NCI-H748 (cell line): ENCODE measurements around the gene ZBTB8OS.
"Not testable (repeated sequence)": the region's sequence is repeated elsewhere in the genome, so short reads cannot be mapped to it uniquely, and the experiment has no call there.

Source experiments
- DNase-seq: peaks from one replicate; lab custom pipeline; 2025; ENCODE audit not compliant: unreplicated experiment; lab: John Stamatoyannopoulos, UW

Gene ZBTB8OS

DNA sequence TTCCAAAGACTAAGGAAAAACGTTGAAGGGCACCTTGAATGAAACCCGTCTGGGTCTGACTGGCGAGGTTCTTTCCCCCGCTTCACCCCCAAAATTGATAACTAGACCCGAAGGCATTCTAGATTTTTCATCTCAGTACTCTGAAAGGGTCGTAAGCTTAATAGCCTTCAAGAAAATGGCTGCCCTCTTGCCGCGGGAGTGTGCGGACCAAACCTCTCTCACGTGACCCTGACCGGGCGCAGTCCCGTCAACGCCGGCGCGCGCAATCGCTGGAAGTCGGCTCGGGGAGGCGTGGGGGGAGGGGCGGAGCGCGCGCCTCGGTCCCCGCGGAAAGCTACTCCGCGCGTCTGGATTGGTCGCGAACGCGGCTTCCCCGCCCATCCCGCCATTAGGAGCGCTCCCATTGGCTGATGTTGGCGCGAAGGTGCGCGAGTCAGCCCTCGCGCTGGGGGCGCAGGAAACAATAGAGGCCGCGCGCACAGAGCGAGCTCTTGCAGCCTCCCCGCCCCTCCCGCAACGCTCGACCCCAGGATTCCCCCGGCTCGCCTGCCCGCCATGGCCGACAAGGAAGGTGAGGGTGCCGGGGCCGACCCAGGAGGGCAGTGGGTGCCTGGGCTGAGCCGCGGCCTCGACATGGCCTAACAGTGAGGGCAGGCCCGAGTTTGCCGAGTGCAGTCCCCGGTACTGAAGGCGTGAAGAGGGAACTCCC lies 556 bp upstream of the ZBTB8OS start, which contains the start of gene RBBP4:
Gene RBBP4, plus strand, starts transcription at position 457 of the 709 bp plus-strand sequence. Its CDS starts 99 bp downstream, at position 556.
- DNase-seq = peak; percentile 97

DNA sequence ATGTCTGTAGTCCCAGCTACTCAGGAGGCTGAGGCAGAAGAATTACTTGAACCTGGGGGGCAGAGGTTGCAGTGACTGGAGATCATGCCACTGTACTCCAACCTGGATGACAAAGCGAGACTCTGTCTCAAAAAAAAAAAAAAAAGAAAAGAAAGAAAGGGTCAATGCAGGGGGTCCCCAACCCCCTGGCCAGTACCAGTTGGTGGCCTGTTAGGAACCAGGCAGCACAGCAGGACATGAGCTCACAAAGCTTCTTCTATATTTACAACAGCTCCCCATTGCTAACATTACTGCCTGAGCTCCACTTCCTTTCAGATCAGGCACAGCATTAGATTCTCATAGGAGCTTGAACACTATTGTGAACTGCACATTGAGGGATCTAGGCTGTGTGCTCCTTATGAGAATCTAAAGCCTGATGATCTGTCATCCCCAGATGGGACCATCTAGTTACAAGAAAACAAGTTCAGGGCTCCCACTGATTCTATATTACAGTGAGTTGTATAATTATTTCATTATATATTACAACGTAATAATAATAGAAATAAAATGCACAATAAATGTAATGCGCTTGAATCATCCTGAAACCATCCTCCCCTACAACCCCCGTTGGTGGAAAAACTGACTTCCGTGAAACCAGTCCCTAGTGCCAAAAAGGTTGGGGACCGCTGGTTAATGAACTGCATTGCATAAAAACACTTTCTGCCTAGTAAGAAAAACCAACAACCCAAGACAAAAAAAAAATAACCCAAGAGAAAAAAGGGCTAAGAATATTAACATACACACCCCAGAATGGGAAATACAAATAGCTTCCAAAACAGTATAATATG lies 2.8 kb downstream of the ZBTB8OS start:
- DNase-seq = no peak

DNA sequence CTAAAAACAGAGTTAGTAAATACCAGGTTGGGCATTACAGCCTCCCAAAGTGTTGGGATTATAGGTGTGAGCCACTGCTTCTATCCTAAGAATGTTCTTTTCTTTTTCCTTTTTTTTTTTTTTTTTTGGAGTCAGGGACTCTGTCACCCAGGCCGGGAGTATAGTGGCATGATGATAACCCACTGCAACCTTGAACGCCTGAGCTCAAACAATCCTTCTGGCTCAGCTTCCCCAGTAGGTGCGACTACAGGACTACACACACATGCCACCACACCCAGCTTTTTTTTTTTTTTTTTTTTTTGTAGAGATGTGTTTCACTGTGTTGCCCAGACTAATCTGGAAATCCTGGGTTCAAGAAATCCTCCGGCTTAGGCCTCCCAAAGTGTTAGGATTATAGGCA lies 5.9 kb downstream of the ZBTB8OS start:
- no peak for DNase-seq

DNA sequence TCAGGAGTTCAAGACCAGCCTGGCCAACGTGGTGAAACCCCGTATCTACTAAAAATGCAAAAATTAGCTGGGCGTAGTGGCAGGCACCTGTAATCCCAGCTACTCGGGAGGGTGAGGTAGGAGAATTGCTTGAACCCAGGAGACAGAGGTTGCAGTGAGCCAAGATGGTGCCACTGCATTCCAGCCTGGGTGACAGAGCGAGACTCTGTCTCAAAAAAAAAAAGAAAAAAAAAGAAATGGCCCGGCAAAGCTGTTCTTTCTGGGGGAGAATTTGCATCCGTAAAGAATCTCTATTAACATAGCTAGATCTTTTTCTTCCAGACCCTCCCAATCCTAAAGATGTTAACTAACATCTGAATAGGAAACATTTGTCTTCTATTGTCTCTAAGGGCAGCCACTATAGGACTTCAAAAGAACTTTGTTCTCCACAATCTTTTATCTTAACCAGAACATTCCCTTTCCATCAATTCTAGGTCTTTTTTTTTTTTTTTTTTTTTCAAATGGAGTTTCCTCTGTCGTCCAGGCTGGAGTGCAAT lies 8.0 kb downstream of the ZBTB8OS start:
- not testable (repeated sequence) for DNase-seq

DNA sequence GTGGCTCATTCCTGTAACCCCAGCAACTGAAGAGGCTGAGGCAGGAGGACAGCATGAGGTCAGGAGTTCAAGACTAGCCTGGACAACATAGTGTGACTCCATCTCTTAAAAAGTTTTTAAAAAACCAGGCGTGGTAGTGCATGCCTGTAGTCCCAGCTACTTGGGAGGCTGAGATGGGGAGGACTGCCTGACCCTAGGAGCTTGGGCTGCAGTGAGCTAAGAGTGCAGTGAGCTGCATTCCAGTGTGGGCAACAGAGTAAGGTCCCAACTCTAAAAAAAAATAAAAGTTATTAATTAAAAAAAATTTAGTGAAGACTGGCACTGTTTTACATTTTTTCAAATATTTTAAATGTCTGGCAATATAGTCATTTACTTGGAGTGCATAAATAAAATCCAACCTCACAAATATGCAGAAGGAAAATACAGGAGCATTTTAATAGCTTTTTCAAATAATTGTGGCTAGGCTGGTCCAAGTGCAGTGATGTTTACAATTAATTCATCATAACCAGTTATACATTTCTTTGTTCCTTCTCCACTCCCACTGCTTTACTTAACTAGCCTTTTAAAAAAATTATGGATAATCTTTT lies 10.8 kb downstream of the ZBTB8OS start:
- DNase-seq = no peak

DNA sequence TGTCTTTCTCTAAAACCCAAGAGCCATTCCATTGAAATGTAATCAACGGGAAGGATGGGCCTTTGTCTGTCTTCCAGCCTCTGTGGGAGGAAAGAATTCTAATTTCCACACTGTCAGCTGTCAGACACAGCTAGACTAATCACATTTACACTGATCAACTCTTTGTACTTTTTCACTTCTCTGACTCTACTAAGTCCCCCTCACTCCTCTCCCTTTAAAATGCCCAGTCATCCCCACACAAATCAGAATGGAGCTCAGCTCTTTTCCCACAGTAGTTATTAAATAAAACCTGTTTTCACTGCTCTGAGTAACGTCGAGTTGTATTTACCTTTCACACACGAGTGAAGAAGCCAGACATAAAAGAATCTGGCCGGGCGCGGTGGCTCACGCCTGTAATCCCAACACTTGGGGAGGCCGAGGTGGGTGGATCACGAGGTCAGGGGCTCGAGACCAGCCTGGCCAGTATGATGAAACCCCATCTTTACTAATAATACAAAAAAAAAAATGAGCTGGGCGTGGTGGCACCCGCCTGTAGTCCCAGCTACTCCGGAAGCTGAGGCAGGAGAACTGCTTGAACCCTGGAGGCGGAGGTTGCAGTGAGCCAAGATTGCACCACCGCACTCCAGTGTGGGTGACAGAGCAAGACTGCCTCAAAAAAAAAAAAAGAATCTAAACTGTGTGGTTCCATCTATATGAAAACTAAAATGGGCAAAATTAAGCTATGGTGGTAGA lies 13.3 kb downstream of the ZBTB8OS start:
- no peak for DNase-seq

DNA sequence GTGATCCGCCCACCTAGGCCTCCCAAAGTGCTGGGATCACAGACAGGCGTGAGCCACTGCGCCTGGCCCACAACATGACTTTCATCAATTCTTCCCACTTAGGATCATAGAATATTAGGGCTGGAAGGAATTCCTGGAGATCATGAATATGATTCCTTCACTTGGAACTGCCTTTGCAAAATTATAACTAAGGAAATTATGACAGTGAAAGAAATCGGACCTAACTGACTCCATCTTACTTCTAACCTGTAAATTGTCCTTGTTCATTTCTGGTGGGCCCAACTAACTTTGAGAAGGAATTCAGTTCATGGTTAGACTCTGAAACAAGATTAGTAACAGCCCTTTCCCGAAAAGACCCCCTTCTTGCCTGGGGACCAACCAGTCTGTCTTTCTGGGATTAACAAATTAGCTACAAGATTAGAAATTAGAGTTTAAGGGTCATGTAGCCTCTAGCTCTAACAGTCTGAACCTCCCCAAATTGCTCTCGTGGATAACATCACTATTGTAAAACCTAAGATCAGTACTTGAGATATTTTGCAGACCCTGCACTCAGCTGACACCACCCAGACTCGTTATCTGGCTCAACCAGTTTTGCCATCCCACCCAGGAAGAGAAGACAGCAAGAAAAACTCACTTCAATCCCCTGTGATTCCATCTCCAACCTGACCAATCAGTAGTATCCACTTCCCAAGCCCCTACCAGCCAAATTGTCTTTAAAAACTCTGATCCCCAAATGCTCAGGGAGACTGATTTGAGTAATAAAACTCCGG lies 14.7 kb downstream of the ZBTB8OS start:
- no peak for DNase-seq

DNA sequence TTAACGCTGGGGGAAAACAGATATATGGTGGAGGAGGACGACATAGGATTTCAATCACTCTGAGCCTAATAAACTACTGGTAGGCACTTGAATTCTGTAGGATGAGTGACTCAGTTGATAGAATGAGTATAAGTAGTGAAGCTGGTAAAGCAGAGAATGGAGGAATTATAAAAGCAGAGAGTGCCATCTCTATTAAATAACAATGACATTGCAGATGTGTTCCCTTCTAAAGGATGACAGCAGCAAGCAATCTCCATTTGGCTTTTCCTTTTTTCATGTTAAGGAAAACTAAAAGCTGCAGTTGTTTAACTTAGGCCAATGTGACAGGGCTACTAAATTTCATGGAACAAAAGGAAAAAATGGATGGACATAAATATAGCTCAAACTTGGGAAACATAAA lies 17.5 kb downstream of the ZBTB8OS start:
- DNase-seq = no peak

DNA sequence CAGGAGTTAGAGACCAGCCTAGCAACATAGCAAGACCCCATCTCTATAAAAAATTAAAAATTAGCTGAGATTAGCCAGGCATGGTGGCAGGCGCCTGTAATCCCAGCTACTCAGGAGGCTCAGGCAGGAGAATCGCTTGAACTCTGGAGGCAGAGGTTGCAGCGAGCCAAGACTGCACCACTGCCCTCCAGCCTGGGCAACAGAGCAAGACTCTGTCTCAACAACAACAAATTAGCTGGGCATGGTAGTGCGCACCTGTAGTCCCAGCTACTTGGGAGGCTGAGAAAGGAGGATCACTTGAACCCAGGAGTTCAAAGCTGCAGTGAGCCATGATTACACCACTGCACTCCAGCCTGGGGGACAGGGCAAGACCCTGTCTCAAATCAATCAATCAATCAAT lies 20.2 kb downstream of the ZBTB8OS start:
- DNase-seq = not testable (repeated sequence)

DNA sequence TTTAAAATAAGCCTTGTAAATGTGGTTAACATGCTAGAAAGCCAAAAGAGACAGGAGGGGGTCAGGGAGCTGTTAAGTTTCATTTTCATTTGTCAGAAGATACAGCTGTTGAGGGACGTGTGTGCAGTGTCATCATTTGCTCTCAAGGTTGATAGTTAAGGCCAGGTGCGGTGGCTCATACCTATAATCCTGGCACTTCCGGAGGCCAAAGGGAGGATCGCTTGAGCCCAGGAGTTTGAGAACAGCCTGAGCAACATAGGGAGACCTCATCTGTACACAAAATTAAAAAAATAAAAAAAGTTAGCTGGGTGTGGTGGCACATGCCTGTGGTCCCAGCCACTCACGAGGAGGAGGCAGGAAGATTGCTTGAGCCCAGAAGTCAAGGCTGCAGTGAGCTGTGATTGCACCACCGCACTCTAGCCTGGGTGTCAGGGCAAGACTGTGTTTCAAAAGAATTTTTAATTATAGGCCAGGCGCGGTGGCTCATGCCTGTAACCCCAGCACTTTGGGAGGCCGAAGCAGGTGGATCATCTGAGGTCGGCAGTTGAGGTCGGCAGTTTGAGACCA lies 22.7 kb downstream of the ZBTB8OS start:
- no peak for DNase-seq

DNA sequence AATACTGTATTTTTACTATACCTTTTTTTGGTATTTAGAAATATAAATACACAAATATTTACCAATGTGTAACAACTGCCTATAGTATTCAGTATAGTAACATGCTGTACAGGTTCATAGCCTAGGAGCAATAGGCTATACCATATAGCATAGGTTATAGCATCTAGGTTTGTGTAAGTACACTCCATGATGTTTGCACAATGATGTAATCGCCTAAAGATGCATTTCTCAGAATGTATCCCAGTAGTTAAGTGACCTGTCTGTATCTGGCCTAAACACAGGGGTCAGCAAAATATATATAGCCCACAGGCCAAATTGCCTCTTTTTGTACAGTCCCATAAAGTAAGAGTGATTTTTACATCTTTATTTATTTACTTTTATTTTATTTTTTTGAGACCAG lies 24.2 kb downstream of the ZBTB8OS start:
- no peak for DNase-seq

DNA sequence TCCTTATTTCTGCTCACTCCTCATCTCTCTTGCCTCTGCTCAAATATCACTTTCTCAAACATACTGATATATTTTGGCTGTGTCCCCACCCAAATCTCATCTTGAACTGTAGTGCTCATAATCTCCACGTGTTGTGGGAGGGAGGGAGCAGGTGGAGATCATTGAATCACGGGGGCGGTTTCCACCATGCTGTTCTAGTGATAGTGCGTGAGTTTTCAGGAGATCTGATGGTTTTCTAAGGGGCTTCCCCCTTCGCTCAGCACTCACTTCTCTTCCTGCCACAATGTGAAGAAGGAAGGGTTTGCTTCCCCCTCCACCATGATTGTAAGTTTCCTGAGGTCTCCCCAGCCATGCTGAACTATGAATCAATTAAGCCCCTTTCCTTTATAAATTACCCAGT lies 26.6 kb downstream of the ZBTB8OS start:
- DNase-seq = no peak

DNA sequence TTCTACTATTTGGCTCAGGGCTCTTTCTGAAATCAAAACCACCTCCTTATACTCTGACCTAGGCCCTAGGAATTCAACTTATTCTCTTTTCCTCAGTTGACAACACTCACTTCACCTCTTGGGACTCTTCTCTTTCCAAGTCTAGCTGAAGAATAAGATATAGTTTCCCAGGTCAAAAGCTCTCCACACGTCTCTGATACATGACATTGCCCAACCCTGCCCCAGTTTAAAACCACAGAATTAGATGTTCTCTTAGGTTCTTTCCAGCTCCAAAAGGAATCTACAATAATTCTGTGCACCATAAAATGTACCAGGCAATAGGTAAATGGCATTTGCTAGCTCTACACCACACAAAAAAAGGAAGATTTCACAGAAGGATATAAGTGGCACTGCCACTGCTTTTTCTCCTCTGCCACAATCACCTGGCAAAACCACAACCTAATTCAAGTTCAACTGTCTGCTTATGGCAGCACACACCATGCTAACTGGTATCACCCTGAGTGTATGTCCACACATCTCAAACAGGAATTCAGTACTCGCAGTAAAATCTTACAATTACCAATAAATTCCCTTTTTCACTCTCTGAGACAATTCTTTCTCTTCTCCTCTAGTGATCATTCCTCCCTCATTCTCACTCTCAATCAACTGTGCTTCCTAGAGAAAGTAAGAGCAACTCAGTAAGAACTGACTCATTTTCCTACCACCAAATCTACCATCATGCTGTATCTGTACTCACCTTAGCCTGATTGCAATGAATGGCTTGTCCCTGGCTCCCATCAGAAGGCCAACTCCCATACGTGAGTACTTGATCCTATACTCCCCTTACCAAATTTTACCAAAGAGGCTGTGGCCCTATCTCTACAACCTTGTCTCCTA lies 27.3 kb downstream of the ZBTB8OS start:
- no peak for DNase-seq

DNA sequence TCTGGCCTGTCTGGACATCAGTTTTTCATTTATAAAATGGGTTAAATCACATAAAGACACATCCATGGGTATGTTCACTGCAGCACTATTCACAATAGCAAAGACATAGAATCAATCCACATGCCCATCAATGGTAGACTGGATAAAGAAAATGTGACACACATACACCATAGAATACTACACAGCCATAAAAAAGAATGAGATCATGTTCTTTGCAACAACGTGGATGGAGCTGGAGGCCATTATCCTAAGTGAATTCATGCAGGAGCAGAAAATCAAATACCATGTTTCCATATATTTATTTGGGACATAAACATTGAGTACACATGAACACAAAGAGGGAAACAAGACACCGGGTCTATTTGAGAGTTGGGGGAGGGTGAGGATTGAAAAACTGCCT lies 28.1 kb downstream of the ZBTB8OS start:
- DNase-seq = no peak

DNA sequence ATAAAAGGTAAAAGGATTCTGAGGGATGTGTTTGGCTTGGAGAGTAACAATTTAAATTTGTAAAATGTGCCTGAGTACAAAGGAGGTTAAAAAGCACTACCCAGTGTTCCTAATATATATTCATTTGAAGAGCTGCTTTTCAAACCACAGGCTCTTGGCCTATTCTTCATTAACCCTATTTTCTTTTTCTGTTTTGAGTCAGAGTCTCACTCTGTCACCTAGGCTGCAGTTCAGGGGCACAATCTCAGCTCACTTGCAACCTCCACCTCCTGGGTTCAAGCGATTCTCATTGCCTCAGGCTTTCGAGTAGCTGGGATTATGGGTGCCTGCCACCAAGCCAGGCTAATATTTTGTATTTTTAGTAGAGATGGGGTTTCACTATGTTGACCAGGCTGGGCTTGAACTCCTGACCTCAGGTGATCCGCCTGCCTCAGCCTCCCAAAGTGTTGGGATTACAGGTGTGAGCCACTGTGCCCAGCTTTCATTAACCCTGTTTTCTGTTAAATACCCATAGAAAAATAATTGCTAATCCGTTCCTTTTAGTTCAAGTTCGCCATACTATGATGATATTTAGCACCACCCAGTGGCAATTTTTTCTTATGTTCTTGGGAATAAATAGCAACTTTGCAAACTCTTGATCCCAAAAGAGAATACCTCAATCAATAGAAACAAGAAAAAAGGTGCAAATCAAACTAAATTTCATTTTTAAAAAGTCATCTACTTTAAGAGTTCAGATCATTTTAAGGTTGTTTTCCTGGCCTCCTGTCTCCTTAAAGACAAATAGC lies 30.5 kb downstream of the ZBTB8OS start:
- no peak for DNase-seq

DNA sequence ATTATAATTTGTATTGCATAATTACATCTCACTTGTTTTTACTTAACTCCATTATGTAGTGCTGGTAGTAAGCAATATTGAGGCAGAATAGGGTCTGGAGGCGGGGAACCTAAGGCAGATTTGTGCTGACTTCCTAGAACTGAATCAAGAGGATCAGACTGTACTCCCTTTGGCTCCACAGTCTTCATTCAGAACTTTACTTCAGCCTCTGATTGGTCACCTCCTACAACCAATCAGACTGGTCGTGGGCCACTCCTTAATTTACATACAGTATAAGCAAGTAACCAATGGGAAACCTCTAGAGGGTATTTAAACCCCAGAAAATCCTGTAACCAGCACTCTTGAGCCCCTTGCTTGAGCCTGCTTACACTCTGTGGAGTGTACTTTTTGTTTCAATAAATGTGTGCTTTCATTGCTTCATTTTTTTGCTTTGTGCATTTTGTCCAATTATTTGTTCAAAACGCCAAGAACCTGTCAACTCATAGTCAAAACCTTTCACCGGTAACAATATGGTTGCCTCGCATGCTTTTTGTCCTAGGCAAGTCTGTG lies 31.6 kb downstream of the ZBTB8OS start:
- no peak for DNase-seq

DNA sequence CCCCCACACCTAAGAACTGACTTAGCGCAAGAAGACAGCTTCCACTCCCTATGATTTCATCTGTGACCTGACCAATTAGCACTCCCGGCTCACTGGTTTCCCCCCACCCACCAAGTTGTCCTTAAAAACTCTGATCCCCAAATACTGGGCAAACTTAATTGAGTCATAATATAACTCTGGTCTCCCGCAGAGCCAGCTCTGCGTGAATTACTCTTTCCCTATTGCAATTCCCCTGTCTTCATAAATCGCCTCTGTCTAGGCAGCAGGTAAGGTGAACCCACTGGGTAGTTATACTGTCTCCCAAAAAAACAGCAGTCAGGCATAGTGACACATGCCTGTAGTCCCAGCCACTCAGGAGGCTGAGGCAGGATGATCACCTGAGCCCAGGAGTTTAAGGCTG lies 36.9 kb downstream of the ZBTB8OS start:
- no peak for DNase-seq
